Fibroblast of skin of left quadriceps (primary cell): ENCODE results near the gene KRTAP15-1.

Source experiments
- DNase-seq, 2 experiments: peaks; one replicate each; pipeline ENCODE4 v3.0.0-alpha.2; 2013; ENCODE audit warnings: low read depth in 2 of 2

KRTAP15-1 gene

DNA sequence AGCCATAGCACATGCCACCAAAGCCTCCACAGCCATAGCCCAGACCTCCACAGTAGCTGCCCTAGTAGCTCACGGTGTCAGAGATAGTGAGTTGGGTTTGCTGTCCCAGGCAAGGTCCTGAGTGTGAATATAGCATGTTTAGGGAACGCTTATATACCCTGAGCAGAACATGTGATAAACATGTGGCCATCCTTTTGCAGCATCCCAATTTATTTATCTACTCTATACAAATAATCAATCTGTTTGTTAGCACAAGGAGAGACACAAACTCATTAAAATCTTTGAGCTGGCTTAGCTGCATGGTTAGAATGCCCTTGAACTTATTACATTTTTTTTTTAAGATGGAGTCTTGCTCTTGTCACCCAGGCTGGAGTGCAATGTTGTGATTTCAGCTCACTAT, 47.3 kb downstream of the KRTAP15-1 start, which contains the start of gene KRTAP19-2:
TSS of gene KRTAP19-2 (minus strand) at position 101 of the 400 bp plus-strand sequence. CDS start at position 13, 88 bp downstream.
- DNase-seq, result no peak
